HG02852 (cell line): ENCODE results near the gene MAPKAPK2.
"Not testable (repeated sequence)": the region's sequence is repeated elsewhere in the genome, so short reads cannot be mapped to it uniquely, and the experiment has no call there.

ENCODE experiments used
- ATAC-seq: cut with Tn5 transposase; IDR thresholded peaks from one replicate; pipeline ENCODE4 v1.9.1; 2021; ENCODE audit warnings: mild to moderate bottlenecking, moderate library complexity; ENCODE audit not compliant: unreplicated experiment

MAPKAPK2 gene

DNA sequence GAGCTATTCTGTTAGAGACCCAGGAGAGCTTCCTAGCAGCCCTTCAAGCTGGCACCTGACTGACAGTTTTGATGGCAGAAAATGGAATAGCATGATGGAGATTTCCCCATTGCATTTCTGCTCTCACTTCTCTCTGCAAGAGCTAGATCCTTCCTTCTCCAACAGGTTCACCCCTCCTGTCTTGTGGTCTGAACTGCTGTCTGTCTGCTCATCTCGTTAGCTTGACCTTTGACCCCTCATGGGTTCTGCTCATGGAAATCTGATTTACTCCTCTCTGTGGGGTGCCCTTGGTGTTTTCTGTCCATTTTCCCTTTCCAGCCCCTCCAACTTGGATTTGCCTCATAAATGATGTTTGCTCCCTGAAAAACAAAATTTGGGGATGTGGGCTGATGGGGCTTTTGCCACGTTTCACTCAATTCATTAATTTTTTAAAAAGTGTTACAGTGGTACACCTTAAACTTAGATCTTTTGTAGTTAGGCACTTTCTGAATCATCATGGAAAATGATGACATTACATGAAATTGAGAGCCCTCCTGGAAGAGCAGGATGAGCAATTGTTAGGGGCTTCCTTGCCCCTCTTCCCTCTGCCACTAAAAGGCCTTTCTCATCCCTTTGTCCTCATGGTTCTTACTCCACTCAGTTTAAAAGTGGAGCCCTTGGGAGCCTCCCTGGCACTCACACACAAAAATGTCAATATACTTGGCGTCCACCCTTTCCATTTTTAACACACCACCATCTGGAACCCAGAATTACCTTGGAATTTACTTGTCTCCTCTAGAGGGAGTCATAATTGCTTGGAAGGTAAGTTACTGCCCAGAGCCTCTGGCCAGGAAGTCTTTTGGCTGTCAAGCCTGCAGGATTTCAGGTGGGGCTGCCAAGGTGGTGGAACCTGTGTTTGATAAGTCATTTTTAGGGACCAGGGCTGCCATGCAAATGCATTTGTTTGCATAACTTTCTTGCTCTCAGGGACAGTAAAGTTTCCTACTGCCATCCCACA is 54.0 kb downstream of the MAPKAPK2 start:
- ATAC-seq: peak; percentile 6

DNA sequence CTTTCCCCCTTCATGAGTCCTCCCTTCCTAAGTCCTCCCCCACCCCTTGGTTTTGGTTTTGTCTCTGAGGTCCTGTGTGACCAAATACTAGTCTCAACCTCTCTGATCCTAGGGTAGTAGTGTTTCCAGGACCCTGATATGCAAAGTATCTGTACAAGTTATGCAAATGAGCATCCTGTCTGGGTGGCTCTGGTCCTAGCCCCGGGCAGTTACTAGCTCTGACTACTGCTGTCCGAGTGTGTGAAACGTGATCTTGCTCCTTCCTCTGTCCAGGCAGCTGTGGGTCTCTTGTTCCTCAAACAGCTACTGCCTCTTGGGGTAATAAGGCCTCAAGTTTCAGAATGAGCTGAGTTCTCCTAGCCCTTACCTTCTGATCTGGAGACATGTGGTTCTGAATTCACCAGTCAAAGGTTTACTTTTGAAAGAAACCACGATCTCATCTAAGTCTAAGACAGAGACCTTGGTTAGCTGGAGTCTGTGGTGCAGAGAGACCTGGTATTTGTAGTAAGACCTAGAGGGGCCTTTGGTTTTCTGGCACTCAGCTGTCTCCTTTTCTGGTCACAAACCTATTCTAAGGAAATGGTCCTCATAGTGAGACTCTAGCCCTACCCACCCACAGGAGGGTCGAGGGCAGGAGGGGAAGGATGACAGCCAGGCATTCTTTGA is 54.8 kb downstream of the MAPKAPK2 start:
- ATAC-seq: peak; percentile 86

DNA sequence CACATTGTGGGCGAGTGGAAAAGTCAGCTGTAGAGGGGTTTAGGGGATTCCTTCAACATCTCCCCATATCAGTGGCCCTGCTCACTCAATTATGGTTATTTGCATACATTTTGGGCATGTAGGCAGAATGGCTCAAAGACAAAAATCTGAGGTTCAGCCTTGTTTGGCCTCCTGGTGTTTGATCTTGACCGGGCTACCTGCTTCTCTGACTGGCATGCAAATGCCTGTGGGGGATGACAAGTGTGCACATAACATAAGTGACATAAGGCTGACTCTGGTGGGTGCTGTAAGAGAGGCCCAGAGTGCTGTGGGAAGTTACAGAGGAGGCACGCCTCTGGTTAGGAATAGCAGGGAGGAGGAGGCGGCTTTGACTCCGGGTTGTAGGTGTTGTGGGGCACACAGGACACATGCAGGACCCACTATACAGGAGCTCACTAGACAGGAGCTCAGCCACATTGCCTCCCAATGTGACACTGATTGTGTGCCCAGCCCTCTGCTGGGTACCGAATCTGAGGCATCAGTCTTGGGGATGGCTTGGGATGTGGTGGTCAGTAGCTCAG is 56.5 kb downstream of the MAPKAPK2 start:
- no peak for ATAC-seq

DNA sequence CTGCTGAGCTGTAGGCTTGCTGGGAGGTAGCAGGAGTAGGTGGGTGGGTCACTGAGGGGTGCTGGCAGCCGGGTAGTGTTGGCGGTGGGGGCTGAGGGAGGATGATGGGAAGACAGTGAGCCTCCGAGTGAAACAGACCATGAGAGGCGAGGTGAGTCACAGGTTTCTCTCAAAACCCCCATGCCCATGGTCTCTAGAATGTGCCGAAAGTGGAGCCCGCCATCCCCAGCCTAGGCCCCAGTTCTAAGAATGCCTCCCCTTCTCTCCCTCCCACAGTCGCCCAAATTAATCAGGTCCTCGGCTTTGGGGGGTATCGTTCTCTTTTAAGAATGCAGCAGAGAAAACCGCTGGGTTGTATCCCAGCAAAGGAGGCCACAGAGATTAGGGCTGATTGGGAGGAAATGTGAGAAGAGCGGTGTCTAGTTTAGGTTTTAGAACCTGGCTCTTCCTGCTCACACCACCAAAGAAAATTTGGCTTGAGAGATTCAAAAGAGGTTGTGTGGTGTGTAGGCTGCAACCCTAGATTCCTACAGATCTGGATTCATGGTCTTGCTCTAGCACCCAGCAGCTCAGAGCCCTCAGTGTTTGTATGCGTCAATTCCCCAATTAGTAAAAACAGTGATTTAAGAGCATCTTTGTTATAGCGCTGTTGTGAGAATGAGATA is 58.1 kb downstream of the MAPKAPK2 start:
- no peak for ATAC-seq

DNA sequence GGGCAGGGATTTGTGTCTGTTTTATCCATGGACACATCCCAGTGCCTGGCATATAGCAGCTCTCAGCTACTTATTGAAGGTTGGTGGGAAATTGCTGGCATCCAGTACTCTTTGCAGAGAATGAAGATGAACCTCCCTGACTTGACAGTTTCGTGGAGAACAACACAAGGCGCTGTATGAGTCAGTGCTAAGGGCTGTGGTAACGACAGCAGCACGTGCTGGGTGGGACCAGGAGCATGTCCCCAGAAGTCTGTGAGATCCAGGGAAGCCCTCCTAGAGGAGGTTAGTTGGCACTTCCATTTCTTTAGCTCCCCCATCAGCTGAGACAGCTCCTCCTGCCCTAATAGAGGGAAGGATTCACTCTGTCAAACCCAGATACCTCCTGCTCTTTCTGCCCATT is 60.0 kb downstream of the MAPKAPK2 start:
- no peak for ATAC-seq

DNA sequence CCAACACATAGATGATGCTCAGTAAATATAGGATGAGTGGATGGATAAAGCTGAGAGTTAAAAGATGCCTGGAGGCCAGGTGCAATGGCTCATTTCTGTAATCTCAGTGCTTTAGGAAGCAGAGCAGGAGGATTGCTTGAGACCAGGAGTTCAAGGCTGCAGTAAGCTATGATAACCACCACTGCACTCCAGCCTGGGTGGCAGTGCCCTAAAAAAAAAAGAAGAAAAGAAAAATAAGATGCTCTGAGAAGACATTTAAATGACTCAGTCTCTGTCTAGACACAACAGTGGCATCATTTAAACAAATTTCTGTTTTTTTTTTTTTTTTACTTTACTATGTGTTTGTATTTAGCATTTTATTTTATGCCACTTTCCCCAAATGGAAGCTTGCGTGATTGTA is 60.6 kb downstream of the MAPKAPK2 start:
- no peak for ATAC-seq

DNA sequence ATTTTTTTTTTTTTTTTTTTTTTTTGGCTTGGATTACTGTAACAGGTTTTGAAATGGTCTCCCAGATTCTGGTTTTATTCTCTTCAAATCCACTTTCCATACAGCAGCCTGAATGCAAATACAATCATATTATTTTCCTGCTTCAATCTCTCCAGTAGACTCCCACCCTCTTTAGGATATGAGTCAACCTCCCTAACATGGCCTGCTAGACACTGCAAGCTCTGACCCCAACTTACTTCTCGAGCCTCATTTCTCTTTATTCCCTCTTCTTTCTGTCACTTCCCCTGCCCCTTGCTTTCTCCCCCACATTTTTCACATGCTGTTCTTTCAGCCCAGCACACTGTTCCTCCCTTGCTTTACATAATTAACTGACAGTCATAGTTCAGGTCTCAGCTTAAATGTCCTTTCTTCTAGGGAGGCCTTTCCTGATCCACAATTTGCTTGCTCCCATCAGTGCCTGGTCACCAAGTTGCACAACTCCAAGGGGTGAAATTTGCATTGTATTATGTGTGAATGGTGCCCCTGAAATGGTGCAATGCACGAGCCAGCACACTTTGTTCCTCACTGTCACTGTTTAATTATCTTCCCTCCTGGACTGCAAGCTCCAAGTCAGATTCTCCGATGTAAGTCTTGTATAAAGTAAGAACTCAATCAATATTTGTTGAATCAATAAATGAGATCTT is 63.8 kb downstream of the MAPKAPK2 start:
- ATAC-seq: no peak

DNA sequence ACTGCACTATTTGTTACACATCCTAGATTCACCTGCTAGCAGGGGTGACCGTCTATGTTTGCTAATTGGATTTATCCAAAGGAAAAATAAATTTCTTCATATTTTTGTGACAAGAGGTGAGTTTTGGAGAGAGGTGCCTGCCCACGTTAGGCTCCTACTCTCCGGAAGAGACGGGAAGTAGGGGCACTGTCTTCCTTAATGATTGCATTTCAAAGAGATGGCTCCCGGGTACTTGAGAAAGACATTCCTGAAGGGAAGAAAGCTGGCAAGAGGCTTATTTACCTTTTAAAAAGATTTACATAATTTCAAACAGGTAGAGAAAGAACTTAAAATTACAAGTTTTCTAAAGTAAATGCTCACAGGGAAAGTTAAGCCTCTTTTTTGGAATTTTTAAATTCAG is 67.2 kb downstream of the MAPKAPK2 start:
- ATAC-seq: no peak

DNA sequence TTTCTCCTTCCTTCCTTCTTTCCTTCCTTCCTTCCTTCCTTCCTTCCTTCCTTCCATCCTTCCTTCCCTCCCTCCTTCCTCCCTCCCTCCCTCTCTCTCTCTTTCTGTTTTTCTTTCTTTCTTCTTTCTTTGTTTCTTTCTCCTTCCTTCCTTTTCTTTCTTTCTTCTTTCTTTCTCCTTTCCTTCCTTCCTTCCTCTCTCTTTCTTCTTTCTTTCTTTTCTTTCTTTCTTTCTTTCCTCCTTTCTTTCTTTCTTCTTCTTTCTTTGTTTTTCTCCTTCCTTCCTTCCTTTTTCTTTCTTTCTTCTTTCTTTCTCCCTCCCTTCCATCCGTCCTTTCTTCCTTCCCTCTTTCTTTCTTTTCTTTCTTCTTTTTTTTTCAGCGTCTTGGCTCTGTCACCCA is 67.8 kb downstream of the MAPKAPK2 start:
- no peak for ATAC-seq

DNA sequence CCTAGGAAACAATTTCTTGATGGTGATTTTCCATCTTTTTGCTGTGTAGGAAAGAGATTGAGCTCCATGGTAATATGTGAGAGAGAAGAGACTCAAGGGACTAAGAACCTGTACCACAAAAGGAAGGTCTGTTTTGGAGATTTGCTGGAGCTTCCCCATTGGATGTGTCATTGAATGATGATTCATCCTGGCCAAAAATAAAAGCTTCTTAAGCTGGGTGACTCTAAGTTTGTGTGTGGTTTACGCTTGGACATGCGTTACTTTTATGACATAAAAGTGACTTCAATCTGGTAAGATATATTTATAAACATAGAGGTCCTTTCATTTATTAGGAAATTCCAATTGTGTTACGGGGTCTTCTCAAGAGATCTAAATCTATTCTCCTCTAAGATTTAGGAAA is 68.4 kb downstream of the MAPKAPK2 start:
- no peak for ATAC-seq

DNA sequence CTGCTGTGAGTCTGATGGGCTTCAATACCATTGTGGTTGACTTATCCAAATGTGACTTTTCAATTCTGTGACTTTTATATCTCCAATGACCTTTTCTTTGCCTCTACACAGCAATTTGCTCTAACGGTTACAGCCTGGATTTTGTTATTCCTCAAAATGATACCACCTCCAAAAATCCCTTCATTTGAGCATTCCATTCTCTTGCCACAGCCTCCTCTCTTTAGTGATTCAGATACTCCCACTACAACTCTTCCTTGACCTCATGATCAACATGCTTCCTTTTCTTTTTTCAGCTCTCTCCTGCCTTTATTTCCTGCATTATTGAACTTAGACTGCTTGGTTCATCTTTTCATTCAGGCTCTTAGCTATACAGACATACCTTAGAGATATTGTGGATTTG is 69.3 kb downstream of the MAPKAPK2 start:
- ATAC-seq: no peak

DNA sequence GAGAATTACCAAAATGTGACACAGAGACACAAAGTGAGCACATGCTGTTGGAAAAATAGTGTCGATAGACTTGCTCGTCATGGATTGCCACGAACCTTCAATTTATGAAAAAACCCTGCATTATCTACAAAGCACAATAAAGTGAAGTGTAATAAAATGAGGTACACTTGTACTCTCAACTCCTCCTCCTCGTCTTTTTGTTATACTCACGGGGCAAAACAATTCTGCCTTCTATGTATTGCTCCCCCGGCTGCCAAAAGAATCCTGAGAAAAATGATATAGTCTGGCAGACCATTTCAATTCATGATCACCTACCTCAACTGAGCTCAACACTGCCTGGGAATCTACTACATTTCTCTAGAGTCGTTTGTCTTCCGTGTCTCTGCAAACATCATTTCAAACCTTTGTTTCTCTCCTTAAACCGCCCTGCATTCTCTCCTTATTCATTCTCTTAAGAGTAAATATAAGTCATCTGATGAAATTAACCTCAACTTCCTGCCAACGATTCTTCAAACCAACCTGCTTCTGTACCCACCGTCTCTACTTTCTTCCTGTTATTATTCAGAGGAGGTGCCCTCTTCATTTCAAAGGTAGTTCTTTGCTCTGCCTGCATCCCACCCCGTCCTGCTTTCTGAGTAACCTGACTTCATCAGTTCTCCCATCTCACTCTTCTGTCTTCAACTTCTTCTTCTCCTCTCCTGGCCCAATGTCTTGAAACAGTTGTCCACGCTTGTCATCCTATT is 73.0 kb downstream of the MAPKAPK2 start:
- ATAC-seq: no peak

DNA sequence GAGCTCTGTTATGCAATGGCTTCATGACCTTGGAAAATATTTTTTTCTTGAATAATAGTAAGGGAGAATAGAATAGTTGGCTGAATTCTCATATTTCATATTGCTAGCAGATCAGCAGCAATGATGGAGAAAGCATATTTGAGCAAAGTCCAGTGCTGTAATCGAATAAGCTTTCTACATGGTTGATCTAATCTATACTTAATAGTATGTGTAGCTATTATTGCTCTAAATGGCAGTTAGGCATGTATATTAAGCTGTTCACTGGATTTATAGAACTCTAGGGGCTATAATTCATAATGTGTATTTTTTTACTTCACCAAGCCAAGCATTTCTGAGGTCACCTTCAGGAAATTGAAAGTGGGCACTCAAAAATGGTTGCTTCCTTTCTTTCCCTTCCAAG is 75.9 kb downstream of the MAPKAPK2 start:
- ATAC-seq: no peak

DNA sequence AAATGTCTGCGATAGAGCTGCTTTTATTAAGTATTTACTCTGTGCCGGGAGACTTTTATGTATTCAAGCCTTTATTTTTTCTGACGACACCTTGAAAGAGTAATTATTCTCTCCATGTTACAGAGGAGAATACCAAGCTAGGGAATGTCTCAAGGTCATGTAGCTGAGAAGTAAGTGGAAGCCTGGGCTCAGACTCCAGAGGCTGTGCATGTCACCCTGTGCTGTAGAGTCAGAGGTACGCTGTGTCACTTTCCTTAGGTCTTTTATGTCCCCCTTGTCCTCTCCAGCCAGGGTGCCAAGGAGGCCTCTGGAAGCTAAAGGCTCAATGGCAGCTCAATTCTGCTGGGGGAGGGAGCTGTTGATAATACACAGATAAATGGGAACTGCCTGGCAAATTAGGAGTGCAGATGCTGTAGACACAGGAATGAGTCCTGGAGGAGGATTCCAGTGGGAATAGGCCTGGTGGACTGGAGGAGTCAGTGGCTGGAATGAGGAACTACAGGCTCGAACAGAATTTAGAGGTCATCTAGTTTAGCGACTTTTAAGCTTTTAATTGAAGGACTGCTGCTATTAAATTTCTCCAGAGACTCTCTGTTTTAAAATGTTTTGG is 76.6 kb downstream of the MAPKAPK2 start:
- no peak for ATAC-seq

DNA sequence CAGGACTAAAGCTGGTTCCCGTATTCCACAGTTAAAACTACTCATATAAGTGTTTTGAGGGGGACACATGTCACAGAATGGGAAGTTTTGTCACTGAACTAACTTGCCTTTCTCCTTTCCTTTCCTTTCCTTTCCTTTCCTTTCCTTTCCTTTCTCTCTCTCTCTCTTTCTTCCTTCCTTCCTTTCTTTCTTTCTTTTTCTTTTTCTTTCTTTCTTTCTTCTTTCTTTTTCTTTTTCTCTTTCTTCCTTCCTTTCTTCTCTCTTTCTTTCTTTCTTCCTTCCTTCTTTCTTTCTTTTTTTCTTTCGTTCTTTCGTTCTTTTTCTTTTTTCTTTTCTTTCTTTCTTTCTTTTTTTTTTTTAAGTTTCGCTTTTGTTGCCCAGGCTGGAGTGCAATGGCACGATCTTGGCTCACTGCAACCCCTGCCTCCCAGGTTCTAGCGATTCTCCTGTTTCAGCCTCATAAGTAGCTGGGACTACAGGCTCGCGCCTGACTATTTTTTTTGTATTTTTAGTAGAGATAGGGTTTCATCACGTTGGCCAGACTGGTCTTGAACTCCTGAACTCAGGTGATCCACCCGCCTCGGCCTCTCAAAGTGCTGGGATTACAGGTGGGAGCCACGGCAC is 78.1 kb downstream of the MAPKAPK2 start:
- ATAC-seq: not testable (repeated sequence)

DNA sequence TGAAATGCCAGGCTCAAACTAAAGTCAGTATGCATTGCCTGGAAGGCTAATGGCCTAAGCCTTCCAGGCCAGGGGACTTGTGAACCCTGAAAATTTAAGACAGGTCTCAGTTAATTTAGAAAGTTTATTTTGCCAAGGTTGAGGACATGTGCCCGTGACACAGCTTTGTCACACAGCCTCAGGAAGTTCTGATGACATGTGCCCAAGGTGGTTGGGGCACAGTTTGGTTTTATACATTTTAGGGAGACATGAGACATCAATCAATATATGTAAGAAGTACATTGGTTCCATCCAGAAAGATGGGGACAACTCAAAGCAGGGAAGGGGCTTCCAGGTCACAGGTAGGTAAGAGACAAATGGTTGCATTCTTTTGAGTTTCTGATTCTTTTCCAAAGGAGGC is 81.1 kb downstream of the MAPKAPK2 start:
- ATAC-seq: not testable (repeated sequence)

DNA sequence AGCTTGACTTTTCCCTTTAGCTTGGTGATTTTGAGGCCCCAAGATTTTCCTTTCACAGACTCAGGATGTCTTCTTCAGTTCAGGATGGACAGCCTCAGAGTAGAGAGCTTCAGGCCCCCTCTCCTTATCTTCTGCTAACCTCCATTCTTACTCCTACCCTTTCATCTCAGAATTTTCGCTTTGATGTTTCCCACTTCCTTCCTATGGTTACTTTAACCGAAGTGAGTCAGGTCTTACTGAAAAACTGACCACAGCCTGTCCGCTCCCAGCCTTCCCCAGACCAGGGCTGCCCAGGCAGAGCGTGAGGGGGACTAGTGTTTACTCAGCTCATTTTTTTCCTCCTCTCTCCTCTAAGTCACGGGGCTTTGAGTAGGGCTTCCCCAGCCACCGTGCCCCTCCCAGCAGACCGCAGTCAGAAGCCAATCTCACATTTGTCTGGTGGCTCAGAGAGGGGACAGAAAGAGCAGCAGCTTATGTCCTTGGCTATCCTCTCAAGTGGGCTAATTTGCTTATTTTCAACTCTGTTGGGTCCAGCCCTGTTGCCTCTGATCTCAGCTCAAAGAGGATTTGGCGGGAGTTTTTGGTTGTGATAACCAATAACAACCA is 81.6 kb downstream of the MAPKAPK2 start:
- peak; percentile 58 for ATAC-seq

DNA sequence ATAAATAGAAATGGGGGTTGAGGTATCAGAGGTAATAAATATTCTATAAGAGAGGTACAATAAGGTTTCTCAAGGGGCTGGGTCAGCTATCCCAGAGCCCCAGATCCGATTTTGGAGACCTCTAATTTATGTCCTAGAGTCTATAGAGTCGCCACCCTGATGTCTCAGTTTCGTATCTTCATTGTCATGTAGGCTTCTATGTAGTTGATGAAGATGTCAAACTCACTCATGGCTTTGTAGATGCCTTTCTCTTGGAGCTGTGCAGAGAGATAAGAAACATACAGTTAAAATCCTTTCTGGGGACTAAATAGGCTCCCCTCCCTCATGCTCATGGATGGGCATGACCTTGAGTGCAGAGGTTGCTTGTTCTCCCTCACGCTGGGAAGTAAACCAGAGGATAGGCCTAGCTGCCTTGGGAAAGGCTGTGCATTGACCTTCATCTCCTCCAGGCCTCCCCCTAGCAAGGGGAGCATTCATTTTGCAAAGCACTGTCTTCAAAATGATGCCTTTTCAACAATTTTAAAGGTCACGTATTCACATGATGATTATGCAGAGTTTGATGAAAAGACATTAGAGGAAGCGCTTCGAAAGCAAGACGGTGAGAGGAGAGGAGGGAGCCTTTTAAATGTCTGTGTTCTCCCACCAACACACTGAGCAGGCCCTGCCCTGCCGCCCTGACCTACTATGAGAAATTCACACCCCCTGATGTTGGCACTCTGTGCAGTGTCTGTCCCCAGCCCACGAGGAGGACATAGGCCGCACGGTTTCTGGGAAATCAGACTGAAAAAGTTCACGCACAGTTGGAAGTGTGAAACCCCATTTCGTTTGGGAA is 84.0 kb downstream of the MAPKAPK2 start:
- ATAC-seq: no peak
